ENCODE data around the gene GPR68.

GPR68 gene

DNA sequence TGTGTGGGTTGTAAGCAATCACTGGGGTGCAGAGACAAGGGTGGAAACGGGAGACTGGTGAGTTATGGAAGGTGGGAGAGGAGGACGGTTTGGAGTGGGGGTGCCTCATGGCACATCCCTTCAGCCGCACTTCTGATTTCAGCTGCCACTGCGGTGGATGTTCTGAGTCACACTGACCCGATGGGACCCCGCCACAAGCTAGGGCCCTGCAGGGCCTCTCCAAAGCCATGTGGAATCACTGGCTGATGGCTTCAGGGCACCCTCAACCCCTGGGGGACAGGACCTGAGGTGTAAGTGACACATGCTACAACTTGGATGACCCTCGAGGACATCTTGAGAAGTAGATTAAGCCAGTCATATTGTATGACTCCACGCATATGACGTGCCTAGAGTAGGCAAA lies 53.7 kb downstream of the GPR68 start:
- TF ChIP-seq CREB1 (IDR thresholded peaks at IDR 0.05; ENCODE audit: low read depth) (no peak), YY1 (IDR thresholded peaks at IDR 0.05; ENCODE audit: low read depth) (no peak), ZBTB7A (IDR thresholded peaks at IDR 0.05; ENCODE audit: low read depth) (no peak)
- TF ChIP-seq, protein P1, sequence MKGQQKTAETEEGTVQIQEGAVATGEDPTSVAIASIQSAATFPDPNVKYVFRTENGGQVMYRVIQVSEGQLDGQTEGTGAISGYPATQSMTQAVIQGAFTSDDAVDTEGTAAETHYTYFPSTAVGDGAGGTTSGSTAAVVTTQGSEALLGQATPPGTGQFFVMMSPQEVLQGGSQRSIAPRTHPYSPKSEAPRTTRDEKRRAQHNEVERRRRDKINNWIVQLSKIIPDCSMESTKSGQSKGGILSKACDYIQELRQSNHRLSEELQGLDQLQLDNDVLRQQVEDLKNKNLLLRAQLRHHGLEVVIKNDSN (IDR thresholded peaks at IDR 0.05): no peak

- TF ChIP-seq, protein P2, sequence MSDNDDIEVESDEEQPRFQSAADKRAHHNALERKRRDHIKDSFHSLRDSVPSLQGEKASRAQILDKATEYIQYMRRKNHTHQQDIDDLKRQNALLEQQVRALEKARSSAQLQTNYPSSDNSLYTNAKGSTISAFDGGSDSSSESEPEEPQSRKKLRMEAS (IDR thresholded peaks at IDR 0.05): no peak
- TF ChIP-seq CREB1 (IDR thresholded peaks at IDR 0.05; ENCODE audit: low read depth): no peak
These were observed 57.2 kb downstream of the GPR68 start for GRCh38 chr14:91187271-91187670.

- TF ChIP-seq EGR1 (IDR thresholded peaks at IDR 0.05): no peak
- TF ChIP-seq RAD21 (IDR thresholded peaks at IDR 0.05; ENCODE audit: low read depth): no peak
- no peak for TF ChIP-seq NFIC (IDR thresholded peaks at IDR 0.05)
- TF ChIP-seq TAF1 (IDR thresholded peaks at IDR 0.05; ENCODE audit: low read depth): no peak
- TF ChIP-seq, protein P1 (IDR thresholded peaks at IDR 0.05): no peak
- TF ChIP-seq TEAD4 (IDR thresholded peaks at IDR 0.05): no peak
- no peak for TF ChIP-seq YY1 (IDR thresholded peaks at IDR 0.05; ENCODE audit: low read depth)
- no peak for TF ChIP-seq EP300 (IDR thresholded peaks at IDR 0.05; ENCODE audit: borderline replicate concordance)
- no peak for TF ChIP-seq ZBTB7A (IDR thresholded peaks at IDR 0.05; ENCODE audit: low read depth)
These were observed 57.9 kb downstream of the GPR68 start for GRCh38 chr14:91186515-91187066.

DNA sequence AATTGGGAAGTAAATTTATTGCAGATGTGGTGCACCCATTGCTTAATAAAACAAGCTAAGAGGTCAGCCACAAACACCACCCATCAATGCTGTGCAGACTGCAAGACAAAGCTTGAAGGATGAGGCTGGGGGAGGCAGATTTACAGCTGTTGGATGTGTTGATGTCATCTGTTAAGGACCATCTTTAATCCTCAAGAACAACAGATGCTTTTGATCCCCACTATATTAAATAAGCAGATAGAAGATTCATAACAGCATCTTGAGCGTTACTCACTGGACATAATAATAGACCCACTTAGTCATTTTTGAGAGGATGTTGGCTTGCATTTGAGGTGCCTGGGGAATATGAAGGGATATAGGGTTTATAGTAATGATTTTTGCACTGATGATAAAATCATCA lies 58.8 kb downstream of the GPR68 start:
- TF ChIP-seq ZBTB7A (IDR thresholded peaks at IDR 0.05; ENCODE audit: low read depth) (no peak), TAF1 (IDR thresholded peaks at IDR 0.05; ENCODE audit: low read depth) (no peak), YY1 (IDR thresholded peaks at IDR 0.05; ENCODE audit: low read depth) (no peak), FOXM1 (IDR thresholded peaks at IDR 0.05; ENCODE audit: borderline replicate concordance, low read depth) (no peak), EP300 (IDR thresholded peaks at IDR 0.05; ENCODE audit: borderline replicate concordance) (no peak), TEAD4 (IDR thresholded peaks at IDR 0.05) (no peak), CEBPB (IDR thresholded peaks at IDR 0.05) (no peak), CREB1 (IDR thresholded peaks at IDR 0.05; ENCODE audit: low read depth) (no peak), TCF12 (IDR thresholded peaks at IDR 0.05; ENCODE audit: low read depth) (no peak)
- TF ChIP-seq, protein P1 (IDR thresholded peaks at IDR 0.05): no peak

DNA sequence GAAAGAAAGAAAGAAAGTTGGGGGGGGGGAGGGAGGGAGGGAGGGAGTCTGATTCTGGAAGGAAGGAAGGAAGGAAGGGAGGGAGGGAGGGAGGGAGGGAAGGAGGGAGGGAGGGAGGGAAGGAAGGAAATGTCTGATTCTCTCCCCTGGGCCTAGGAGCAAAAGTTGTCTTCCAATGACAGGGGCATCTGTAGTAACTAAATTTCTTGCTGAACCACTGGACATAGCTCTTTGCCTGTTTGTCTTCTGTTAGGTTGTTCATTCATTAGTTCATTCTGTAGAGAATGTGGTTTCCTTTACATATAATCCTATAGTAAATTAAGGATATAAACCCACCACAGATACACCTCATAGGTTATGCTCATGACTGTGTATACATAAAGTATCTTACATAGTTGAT lies 59.9 kb downstream of the GPR68 start:
- no peak for TF ChIP-seq REST (IDR thresholded peaks at IDR 0.05; ENCODE audit: low read depth)

Measured in Ishikawa (cell line).